Measurements from ENCODE around the gene PCDHA8.
"Not testable (repeated sequence)": the region's sequence is repeated elsewhere in the genome, so short reads cannot be mapped to it uniquely, and the experiment has no call there.

- TF ChIP-seq OSR1 (CRISPR knock-in tag; IDR thresholded peaks at IDR 0.05); ARNTL (CRISPR knock-in tag; IDR thresholded peaks at IDR 0.05; ENCODE audit: borderline replicate concordance, low read depth); CSRNP3 (CRISPR knock-in tag; IDR thresholded peaks at IDR 0.05); PATZ1 (CRISPR knock-in tag; IDR thresholded peaks at IDR 0.05; ENCODE audit: borderline replicate concordance); CREB5 (CRISPR knock-in tag; IDR thresholded peaks at IDR 0.05; ENCODE audit: low read depth): not testable (repeated sequence)
These were observed 11.2 kb upstream of the PCDHA8 start for GRCh38 chr5:140829511-140830501.

Measured in SK-N-SH treated with all-trans-retinoic acid at 6 μM for 48 hours (cell line).